ENCODE results near the gene ZDHHC13. TPM values are rescaled to one million over a fixed set of nuclear protein-coding genes. Genes with fewer than 3 reads are reported as not detected.

The ZDHHC13 gene
- total and polyA plus RNA-seq, 2 of the 8 experiments (the other 6 are each of a cell fraction or from before 2014, with no cell fraction given), result 22.4 to 24.1 TPM

DNA sequence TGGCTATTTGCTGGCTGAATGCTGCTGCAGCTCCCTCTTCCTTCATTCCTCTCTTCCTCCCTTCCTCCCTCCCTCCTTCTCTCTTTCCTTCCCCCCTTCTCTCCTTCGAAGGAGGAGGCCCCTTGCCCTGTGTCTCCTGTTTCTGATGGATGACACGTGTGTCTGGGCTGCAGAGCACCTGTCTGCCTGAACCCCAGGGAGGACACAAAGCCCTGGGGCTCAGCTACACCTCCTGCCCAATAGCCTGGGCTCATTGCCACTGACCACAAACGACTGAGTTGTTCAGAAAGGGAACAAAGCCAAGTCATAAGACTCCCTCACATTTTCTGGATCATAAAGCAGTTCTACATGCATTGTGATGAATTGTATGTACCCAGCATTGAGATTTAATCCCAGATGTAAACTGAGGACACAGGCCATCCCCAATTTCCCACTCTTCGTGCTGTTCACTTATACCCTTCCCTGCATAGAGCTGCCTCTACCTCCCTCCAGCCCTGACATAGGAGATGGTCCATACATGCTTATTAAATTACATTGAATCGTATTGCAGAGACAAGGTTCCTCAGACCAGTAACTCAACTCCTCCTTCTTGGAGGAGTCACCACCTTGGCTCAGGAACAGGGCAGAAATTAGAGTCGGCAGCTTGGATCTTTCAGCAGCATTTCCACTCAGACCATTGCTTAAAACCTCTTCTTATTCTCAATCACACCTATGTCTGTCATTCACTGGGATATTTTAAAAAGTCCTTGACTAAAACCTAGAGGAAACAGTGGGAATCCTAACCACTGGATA lies 83.6 kb downstream of the ZDHHC13 start:
- 82% methylated on average over 6 of the region's 6 CpGs; no CpG with 5 or more reads in 1 of the 2 experiments for WGBS, 2 experiments (ENCODE audit: extremely low coverage in 1 of 2, insufficient coverage in 1 of 2, insufficient read length in 1 of 2, insufficient replicate concordance in 2 of 2, low coverage in 1 of 2, low lambda C conversion rate in 2 of 2, missing lambda C conversion rate in 1 of 2)
- FAIRE-seq (no peak), DNase-seq (ENCODE audit: low read depth in 1 of 2, low spot score in 2 of 2) (no peak)
- H3K27ac ChIP-seq (ENCODE audit: low read depth, low read length), result no peak overlapping the region
- CTCF ChIA-PET (ENCODE audit: partially characterized antibody), result interaction anchor here (1.5 kb wide), 1 partner anchor 59 kb away, joined by 4 read pairs; no protein-coding TSS in a partner anchor
- no peak overlapping the region for H3K23ac ChIP-seq (ENCODE audit: insufficient read length)
- no peak overlapping the region for H2BK20ac ChIP-seq (ENCODE audit: low read length)
- no peak overlapping the region for H3K18ac ChIP-seq (ENCODE audit: extremely low read depth, low read length)
- no peak overlapping the region for H2AFZ ChIP-seq (ENCODE audit: low read length)
- H4K20me1 ChIP-seq (replicated peaks in 1 of 2; ENCODE audit: control insufficient read depth in 1 of 2, insufficient read depth in 2 of 2, low read length in 2 of 2), result no peaks in the 10 kb centered on the region
- 0 out of 4 replicates have a peak, but pooled peaks cover 0 to 3% of the 10 kb centered on the region in 2 experiments for H3K9me3 ChIP-seq (ENCODE audit: insufficient read depth in 2 of 2, low read depth in 1 of 2, low read length in 1 of 2)
- no peak overlapping the region for H3K14ac ChIP-seq (ENCODE audit: insufficient read length)
- H4K91ac ChIP-seq (replicated peaks; ENCODE audit: insufficient read length, low read length), result no peak overlapping the region
- no peak overlapping the region for H2BK5ac ChIP-seq (ENCODE audit: low read depth, low read length)
- no peaks in the 10 kb centered on the region for H3K36me3 ChIP-seq (ENCODE audit: control insufficient read depth in 2 of 4, insufficient read depth in 4 of 4, low read length in 3 of 4)
- POLR2A ChIA-PET (ENCODE audit: partially characterized antibody), result no interaction called here
- no peak overlapping the region for H3K56ac ChIP-seq (replicated peaks; ENCODE audit: insufficient read length, low read depth, low read length)
- H3K4me3 ChIP-seq (ENCODE audit: extremely low read depth in 1 of 4, insufficient read depth in 2 of 4, low read depth in 3 of 4, low read length in 4 of 4), result no peak overlapping the region
- no peak overlapping the region for H2AK5ac ChIP-seq (ENCODE audit: low read depth, low read length)
- no peak overlapping the region for H2BK120ac ChIP-seq (replicated peaks; ENCODE audit: low read depth, low read length)
- H3K79me1 ChIP-seq (ENCODE audit: low read depth, low read length), result no peaks in the 10 kb centered on the region
- no peak overlapping the region for H4K8ac ChIP-seq (ENCODE audit: extremely low read depth, insufficient read depth, low read length)
- H3K4ac ChIP-seq (replicated peaks; ENCODE audit: insufficient read length, low read depth, low read length), result no peak overlapping the region
- no peak overlapping the region for H2BK12ac ChIP-seq (ENCODE audit: low read depth, low read length)
- H3K9ac ChIP-seq (replicated peaks in 1 of 4; ENCODE audit: extremely low read depth in 1 of 4, low read depth in 3 of 4, low read length in 3 of 4), result no peak overlapping the region
- H3K79me2 ChIP-seq (ENCODE audit: control insufficient read depth in 1 of 2, insufficient read depth in 2 of 2, low read length in 2 of 2), result no peaks in the 10 kb centered on the region
- no peak overlapping the region for H4K5ac ChIP-seq (ENCODE audit: insufficient read length, low read depth, low read length)
- no peak overlapping the region for H3K4me2 ChIP-seq (ENCODE audit: insufficient read depth in 1 of 2, low read depth in 2 of 2, low read length in 2 of 2)
- no peaks in the 10 kb centered on the region for H3K27me3 ChIP-seq (replicated peaks in 1 of 4; ENCODE audit: control insufficient read depth in 3 of 4, extremely low read depth in 1 of 4, insufficient read depth in 3 of 4, low read length in 3 of 4)
- H3K23me2 ChIP-seq (ENCODE audit: low read depth, low read length), result 0 out of 2 replicates have a peak, but pooled peaks cover 3% of the 10 kb centered on the region
- no peak for TF ChIP-seq BCL11A (IDR thresholded peaks at IDR 0.05; ENCODE audit: low read depth in 2 of 2, low read length in 2 of 2)
- TF ChIP-seq SRF (IDR thresholded peaks at IDR 0.05; ENCODE audit: low read depth, low read length), result no peak
- no peak for TF ChIP-seq POLR2AphosphoS5 (IDR thresholded peaks at IDR 0.05; ENCODE audit: low read depth, low read length)
- no peak for TF ChIP-seq NRF1 (IDR thresholded peaks at IDR 0.05; ENCODE audit: low read depth, low read length)
- TF ChIP-seq CEBPB (IDR thresholded peaks at IDR 0.05; ENCODE audit: low read depth, low read length), result no peak
- TF ChIP-seq POU5F1 (IDR thresholded peaks at IDR 0.05; ENCODE audit: low read depth, low read length), result no peak
- no peak for TF ChIP-seq CHD1 (IDR thresholded peaks at IDR 0.05; ENCODE audit: low read depth, low read length)
- no peaks in the 10 kb centered on the region for H3K4me1 ChIP-seq (replicated peaks in 1 of 4; ENCODE audit: control insufficient read depth in 3 of 4, insufficient read depth in 4 of 4, low read length in 3 of 4)
- H2BK15ac ChIP-seq (ENCODE audit: low read length), result no peak overlapping the region
